Stimulated activated CD8-positive, alpha-beta memory T cell treated with anti-CD3 and anti-CD28 coated beads, Interleukin-4, amount 100 ng/mL, for 48 hours (primary cell): ENCODE data around the gene RBPJ.

Experiments used
- DNase-seq: peaks from one replicate; pipeline ENCODE4 v3.0.0-alpha.2; 2020

RBPJ gene

GRCh38 chr4:26424153-26424552 is 103.3 kb downstream of the RBPJ start:
- DNase-seq, result no peak

- DNase-seq, result no peak
These were observed 104.0 kb downstream of the RBPJ start for GRCh38 chr4:26424838-26425237.

- DNase-seq, result no peak
These were observed 105.1 kb downstream of the RBPJ start for GRCh38 chr4:26425953-26426352.

- DNase-seq, result no peak
These were observed 106.1 kb downstream of the RBPJ start for GRCh38 chr4:26426892-26427291.

DNA sequence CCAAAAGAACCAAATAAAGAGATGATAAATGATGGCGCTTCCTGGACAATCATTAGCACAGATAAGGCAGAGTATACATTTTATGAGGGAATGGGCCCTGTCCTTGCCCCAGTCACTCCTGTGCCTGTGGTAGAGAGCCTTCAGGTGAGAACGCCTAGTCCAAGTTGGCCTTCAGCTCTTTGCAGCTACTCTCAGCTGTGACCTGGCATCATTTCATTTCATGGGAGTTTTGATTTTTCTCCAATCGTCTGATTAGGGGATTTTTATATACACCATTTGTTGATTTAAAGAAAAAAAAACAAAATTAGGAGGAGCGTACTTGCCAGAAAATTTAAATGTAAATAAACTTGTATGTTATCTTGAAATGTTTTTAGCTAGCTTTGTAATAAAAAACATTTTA is 109.1 kb downstream of the RBPJ start:
- DNase-seq, result no peak

DNA sequence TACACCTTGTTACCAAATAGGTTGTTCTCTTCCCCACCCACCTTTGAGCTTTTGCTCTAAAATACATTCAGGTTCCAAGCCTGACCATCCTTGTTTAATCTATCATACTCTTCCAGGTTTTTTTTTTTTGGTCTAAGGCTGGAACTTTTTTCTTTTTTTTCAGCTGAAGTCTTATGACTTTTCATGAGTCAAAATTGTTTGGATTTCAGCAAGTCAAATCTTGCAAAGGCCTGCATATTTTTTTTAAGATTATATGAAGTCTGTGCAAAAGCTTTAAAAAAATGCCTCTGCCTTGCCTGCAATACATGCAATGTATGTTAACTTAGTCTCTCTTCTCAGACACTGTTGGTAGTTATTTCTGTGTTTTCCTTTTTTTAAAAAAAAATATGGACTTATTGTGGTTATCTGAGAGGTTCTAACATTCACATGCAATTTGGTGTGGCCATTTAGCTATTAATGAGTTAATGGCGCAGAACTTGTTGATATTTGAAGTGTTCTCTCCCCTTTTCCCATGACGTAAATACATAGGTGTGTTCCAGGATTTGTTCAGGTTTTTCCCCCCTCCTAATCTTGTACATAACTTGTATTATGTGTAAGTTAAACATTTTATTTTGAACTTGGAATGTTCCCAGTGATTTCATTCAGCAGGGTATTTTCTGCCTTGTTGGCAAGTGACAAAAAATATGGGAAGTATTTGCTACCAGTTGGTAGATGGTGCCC is 110.8 kb downstream of the RBPJ start:
- DNase-seq, result no peak

GRCh38 chr4:26432419-26432818 is 111.6 kb downstream of the RBPJ start:
- DNase-seq, result no peak

GRCh38 chr4:26433556-26433955 is 112.7 kb downstream of the RBPJ start:
- no peak for DNase-seq

- no peak for DNase-seq
These were observed 113.3 kb downstream of the RBPJ start for GRCh38 chr4:26434030-26434639.

GRCh38 chr4:26441102-26441501 is 120.3 kb downstream of the RBPJ start:
- DNase-seq, result no peak

GRCh38 chr4:26441771-26442170 is 121.0 kb downstream of the RBPJ start:
- DNase-seq, result no peak

GRCh38 chr4:26447378-26447777 is 126.6 kb downstream of the RBPJ start:
- no peak for DNase-seq

DNA sequence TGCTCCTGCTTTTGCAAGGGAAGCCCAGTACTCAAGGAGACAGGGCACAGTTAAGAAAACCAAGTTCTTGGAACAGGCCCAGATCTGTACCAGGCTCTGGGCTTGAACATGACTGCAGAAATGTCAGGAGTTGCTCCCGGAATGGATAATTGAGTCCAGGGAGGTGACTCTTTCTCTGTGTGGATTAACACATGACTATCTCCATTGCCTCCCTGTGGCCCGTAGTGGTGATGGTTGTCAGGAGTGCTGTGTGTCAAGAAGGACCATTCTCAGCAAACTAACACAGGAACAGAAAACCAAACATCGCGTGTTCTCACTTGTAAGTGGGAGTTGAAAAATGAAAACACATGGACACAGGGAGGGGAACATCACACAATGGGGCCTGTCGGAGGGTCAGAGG is 129.6 kb downstream of the RBPJ start:
- DNase-seq, result no peak

DNA sequence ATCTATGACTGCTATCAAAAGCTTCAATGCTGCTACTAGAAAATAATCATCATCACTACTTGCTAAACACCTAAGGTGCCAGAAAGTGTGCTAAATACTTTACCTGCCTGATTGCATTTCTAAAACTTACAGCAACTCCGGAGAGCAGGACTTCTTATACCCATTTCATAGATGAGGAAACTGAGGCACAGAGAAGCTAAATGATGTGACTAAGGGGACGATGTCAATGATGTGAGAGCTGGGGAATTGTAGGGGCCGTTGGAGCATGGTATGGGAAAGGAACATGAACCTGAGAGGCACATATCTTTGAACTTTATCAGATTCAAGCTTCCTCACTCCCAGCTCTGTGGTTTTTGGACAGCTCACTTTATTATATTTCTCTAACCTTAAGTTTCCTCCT is 130.8 kb downstream of the RBPJ start:
- no peak for DNase-seq

GRCh38 chr4:26452565-26453531 is 132.0 kb downstream of the RBPJ start:
- DNase-seq, result no peak

DNA sequence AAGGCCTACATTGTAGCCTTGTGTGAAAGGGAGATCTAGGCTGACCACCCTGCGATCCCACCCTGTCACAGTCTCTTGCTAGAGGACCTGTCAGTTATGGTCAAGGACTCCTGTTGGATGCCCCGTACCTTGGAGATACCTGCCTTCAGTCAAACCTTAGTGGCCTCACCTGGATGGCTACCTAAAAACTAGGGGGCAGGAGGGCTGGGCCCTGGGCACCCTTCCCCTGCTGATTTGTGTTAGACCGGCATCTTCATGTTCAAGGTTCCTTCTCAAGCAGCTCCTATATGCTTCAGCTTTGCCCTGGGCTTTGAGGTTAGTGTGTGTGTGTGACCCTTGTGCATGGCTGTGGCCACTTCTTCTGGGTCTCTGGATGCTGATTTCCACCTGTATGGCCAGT is 134.1 kb downstream of the RBPJ start:
- no peak for DNase-seq

DNA sequence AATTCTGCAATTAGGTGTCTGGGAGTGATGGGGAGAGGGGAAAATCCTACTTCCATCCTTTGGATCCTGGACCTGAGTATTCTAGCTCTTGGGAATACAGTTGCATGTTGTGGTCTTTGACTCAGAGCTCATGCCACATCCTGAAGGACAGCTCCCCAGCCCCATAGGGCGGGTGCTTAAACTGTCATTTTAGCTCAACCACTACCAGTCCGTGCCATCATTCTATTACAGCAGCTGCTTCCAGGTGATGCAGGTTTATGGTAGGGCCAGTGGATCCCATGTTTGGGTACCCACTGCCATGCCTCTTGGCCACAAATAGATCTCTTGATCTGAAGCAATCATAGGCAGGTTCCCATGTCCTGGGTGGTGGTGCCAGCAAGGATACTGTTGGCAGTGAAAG is 134.8 kb downstream of the RBPJ start:
- no peak for DNase-seq

DNA sequence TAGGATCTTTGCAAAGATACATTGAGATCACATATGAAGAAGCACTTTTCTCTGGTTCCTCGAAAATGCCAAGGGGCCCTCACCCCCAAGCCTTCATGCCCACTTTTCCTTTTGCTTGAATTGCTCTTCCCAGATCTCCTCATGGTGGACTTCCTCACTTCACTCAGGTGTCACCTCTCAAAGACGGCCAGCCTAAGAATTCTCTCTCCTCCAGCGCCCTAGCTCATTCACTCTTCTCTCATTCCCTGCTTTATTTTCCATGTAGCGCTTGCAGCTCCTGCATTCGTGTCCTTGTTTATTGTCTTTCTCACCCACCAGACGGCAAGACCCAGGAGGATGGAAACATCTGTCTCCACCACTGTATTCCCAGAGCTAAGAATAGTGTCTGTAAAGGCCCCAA is 136.6 kb downstream of the RBPJ start:
- DNase-seq, result no peak

- DNase-seq, result no peak
These were observed 137.3 kb downstream of the RBPJ start for GRCh38 chr4:26458157-26458561.

DNA sequence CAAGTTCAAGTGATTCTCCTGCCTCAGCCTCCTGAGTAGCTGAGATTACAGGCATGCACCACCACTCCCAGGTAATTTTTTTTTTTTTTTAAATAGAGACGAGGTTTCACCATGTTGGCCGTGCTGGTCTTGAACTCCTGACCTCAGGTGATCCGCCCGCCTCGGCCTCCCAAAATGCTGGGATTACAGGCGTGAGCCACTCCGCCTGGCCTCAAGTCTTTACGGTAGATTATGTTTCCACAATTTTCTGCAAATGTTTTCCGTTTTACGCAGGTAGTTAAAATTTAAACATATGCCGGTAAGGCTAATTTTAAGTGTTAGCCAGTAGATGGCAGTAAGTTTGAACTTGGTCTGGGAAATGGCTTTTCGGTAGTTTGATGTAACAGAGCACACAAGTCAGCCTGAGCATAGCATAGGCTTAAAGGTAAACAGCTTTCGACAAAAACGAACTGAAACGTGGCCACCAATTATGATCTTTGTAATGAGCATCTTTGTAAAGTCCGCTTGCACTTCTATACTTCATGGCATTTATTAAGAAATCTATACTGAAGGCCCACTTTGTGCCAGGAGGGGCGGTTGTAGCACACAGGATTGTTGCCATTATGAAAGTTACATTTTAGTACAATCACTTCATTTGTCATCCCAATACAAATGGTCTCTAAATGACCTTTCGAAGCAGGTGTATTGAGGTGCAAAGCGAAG is 138.4 kb downstream of the RBPJ start:
- no peak for DNase-seq

- DNase-seq, result no peak
These were observed 139.1 kb downstream of the RBPJ start for GRCh38 chr4:26459756-26460530.

DNA sequence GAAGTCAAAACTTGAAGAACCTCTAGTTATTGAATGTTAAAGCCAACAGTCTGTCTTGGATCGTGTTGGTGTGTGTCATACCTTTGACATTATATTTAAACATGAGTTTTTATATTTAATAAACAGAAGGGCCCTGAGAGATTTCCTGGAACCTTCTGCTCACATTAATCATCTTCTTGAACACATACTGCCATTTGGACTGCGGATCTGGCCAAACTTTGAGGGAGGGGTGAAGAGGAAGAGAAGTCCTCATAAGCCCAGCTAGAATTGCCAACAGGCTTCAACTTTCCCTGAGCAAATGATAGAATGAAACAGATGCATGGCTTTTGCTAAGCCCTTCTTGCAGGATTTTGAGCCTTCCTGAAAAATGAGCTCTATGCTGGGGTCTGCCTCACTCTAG is 142.1 kb downstream of the RBPJ start:
- DNase-seq, result no peak
